ENCODE data around the gene EEFSEC. TPM values are rescaled to one million over a fixed set of nuclear protein-coding genes. Genes with fewer than 3 reads are reported as not detected.
A peak's percentile ranks its signal among the peaks of the same experiment; 100 is the strongest.

EEFSEC gene
- total RNA-seq, 1 experiment from 2014 or later = 10.6 TPM

DNA sequence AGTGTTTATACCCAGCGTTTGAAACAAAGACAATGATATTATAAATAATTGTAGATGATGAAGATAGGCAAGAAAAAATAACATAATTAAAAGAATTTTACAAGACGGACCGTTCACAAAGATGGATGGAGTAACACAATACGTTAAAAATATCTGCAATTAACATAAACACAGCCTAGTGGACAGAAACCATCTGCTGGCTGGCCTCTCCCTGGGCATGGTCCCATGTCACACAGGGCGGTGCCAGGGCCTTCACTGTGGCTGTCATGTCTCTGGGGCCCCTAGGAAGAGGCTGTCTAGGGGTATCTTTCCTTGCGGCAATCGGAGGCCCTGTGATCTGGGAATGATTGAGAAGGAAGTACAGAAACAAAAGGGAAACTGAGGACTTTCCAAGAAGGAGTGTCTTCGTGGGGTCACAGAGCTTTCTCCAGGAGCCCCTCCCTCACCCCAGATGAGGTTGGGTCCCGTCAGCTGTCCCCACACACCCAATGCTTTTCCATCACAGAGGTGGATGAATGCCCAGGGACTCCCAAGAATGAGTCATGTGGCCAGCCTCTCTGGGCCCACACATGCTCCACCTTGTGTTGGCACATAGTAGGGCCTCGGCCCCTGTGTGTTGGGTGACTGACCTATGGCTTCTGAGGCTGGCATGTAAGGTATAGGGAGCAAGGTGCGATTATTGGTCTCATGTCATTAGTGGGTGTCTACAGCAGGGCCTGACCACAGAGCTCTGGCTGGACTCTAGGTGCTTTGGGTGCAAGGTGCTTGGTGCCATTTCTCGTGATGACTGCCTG lies 226.3 kb downstream of the EEFSEC start:
- Histone ChIP-seq H3K4me3 (no peak overlapping the region), H3K4me1 (peaks cover 26% of the 10 kb centered on the region), H3K27me3 (no peaks in the 10 kb centered on the region), H3K9me3 (replicated peaks) (no peaks in the 10 kb centered on the region), H3K27ac (no peak overlapping the region), H3K36me3 (no peaks in the 10 kb centered on the region)
- DNase-seq = no peak

GRCh38 chr3:128380295-128380694 lies 227.0 kb downstream of the EEFSEC start:
- H3K27ac ChIP-seq = no peak overlapping the region
- H3K9me3 ChIP-seq (replicated peaks) = no peaks in the 10 kb centered on the region
- no peak for DNase-seq
- H3K4me3 ChIP-seq = no peak overlapping the region
- no peaks in the 10 kb centered on the region for H3K27me3 ChIP-seq
- H3K36me3 ChIP-seq = no peaks in the 10 kb centered on the region
- H3K4me1 ChIP-seq = peaks cover 26% of the 10 kb centered on the region

DNA sequence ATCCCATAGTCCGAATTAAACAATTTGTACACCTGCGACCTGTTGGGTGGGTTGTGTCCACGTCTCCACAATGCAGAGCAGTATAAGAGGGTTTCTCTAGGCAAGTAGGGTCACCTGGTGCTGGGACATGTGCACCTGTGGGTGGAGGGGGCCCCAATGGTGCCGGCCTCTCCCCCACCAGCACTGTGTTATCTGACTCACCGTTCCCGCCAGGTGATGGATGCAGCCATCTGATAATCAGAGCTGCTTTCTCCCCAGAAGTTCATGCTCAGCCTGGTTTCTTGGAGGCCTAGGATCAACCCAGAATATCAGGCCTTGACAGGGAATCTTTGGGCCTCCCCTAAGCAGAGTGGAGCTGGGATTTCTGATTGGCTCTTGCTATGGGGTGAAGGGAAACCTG lies 227.4 kb downstream of the EEFSEC start:
- Histone ChIP-seq H3K4me1 (peaks cover 26% of the 10 kb centered on the region), H3K27me3 (no peaks in the 10 kb centered on the region), H3K9me3 (replicated peaks) (no peaks in the 10 kb centered on the region)

DNA sequence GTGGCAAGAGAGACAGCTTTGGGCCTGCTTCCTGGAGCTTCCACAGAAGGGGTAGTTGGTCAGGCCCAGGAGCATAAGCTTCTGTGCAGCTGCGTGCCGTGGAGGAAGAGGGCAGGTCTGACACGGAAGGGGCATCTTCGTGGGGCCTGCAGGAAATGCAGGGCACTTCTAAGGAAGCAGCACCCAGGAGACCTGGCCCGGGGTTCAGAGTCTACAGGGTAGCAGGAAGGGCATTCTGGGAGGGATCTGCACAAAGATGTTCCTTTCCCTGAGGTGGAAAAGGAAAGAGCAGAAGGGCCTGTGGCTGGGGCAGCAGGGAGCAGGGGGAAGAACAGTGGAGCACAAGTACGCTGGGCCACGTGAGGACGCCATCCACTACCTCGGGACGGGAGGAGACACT lies 228.3 kb downstream of the EEFSEC start:
- Histone ChIP-seq H3K27ac (no peak overlapping the region), H3K36me3 (no peaks in the 10 kb centered on the region), H3K27me3 (no peaks in the 10 kb centered on the region), H3K9me3 (replicated peaks) (no peaks in the 10 kb centered on the region), H3K4me1 (peaks cover 26% of the 10 kb centered on the region), H3K4me3 (no peak overlapping the region)
- DNase-seq = no peak

More for the DNA sequence above, 227.4 kb downstream of the EEFSEC start:
- Histone ChIP-seq H3K36me3 (no peaks in the 10 kb centered on the region), H3K27ac (no peak overlapping the region), H3K4me3 (no peak overlapping the region)
- no peak for DNase-seq

GRCh38 chr3:128382221-128382807 lies 229.0 kb downstream of the EEFSEC start:
- H3K27ac ChIP-seq = no peak overlapping the region
- H3K4me1 ChIP-seq = peaks cover 26% of the 10 kb centered on the region
- no peak for DNase-seq
- H3K36me3 ChIP-seq = no peaks in the 10 kb centered on the region
- no peaks in the 10 kb centered on the region for H3K9me3 ChIP-seq (replicated peaks)
- no peaks in the 10 kb centered on the region for H3K27me3 ChIP-seq
- no peak overlapping the region for H3K4me3 ChIP-seq

DNA sequence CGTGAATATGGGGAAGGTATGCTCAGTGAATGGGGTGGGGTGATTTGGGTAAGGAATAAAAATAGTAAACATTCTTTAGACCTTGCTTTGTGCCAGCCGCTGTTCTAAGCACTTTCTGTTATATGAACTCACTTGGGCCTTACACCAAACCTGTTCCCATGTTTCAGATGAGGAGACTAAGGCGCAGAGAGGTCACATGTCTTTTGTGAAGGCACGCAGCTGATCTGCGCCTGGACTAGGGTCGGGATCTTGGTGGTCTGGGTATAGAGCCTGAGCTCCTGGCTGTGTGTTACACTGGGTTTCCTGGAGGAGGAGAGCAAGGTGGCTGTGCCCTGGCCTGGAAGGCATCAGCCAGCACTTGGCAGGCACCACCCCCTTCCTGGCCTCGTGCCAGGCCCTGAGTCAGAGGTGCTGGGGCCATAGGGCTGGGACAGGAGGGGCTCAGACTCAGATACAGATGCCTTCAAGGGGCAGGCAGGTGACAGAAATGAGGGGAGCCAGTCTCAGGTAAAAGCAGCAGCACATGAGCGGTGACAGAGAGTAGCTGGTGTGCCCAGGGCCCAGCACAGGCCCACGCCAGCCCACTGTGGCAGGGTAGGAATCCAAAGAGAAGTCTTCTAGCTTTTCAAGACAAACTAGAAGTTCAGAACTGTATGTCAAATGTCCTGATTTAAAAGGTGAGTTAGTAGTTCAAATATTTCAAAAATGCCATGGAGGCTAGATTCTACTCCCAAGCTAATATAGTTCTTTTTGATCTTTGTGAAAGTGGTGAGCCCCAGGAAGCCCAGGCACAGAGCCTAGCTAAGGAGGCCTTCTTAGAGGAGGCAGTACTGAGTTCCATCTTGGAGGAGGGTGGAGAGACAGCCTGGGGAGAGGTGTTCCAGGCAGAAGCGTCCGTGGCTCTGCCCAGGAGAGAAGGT lies 230.3 kb downstream of the EEFSEC start:
- Histone ChIP-seq H3K9me3 (replicated peaks) (no peaks in the 10 kb centered on the region), H3K36me3 (no peaks in the 10 kb centered on the region), H3K27me3 (no peaks in the 10 kb centered on the region), H3K4me3 (no peak overlapping the region), H3K4me1 (peaks cover 21% of the 10 kb centered on the region), H3K27ac (no peak overlapping the region)
- peak; percentile 73 to 80 for DNase-seq

GRCh38 chr3:128385080-128385832 lies 232.0 kb downstream of the EEFSEC start:
- no peak overlapping the region for H3K27ac ChIP-seq

DNA sequence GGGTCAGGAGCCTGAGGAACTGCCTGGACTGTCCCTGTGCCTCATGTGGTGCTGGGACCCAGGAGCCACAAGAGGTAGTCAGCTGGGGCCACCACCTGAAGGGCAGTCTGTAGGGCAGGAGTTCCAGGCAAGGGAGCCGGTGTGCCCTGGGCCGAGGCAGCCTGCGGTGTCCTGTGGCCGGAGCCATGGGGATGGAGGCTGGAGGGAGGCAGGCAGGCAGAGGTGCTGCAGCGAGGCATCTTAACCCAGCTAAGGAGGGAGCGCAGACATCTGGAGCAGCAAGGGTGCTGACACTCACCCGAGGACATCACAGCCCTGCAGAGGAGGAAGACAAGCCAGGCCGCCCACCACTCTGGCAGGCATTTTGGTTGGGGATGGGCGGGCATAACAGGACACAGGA lies 235.7 kb downstream of the EEFSEC start:
- Histone ChIP-seq H3K27me3 (no peaks in the 10 kb centered on the region), H3K4me3 (no peak overlapping the region)
- DNase-seq = no peak

More at GRCh38 chr3:128385080-128385832, 232.0 kb downstream of the EEFSEC start:
- Histone ChIP-seq H3K9me3 (replicated peaks) (no peaks in the 10 kb centered on the region), H3K36me3 (no peaks in the 10 kb centered on the region), H3K4me1 (peaks cover 9% of the 10 kb centered on the region), H3K4me3 (no peak overlapping the region), H3K27me3 (no peaks in the 10 kb centered on the region)
- no peak for DNase-seq

GRCh38 chr3:128390867-128391266 lies 237.6 kb downstream of the EEFSEC start:
- Histone ChIP-seq H3K4me3 (no peak overlapping the region), H3K9me3 (replicated peaks) (no peaks in the 10 kb centered on the region), H3K27ac (no peak overlapping the region), H3K27me3 (no peaks in the 10 kb centered on the region), H3K4me1 (no peaks in the 10 kb centered on the region), H3K36me3 (no peaks in the 10 kb centered on the region)
- DNase-seq = peak; percentile 51

More for the DNA sequence above, 235.7 kb downstream of the EEFSEC start:
- Histone ChIP-seq H3K27ac (no peak overlapping the region), H3K4me1 (peaks cover under 1% of the 10 kb centered on the region), H3K36me3 (no peaks in the 10 kb centered on the region), H3K9me3 (replicated peaks) (no peaks in the 10 kb centered on the region)

DNA sequence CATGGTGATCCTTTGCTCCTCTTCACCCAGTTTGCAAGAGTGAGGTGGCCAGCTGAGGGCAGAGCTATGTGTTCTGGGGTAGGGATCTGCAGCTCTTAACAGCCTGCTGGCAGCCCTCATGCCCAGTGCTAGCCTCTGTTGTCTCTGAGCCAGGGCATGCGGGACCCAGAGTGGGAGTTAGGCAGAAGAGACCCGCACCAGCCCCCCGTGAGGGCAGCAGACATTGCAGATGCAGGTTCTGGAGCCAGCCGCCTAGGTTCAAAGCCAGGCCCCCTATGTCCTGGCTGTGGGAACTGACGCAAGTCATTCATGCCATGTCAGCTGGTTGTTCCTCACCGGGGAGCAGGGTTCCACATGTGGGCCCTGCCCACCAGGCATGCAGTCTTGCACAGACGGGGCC lies 238.7 kb downstream of the EEFSEC start:
- no peak overlapping the region for H3K4me3 ChIP-seq
- H3K27me3 ChIP-seq = no peaks in the 10 kb centered on the region
- peaks cover 5% of the 10 kb centered on the region for H3K4me1 ChIP-seq
- DNase-seq = no peak
- no peaks in the 10 kb centered on the region for H3K9me3 ChIP-seq (replicated peaks)
- no peaks in the 10 kb centered on the region for H3K36me3 ChIP-seq
- H3K27ac ChIP-seq = no peak overlapping the region

DNA sequence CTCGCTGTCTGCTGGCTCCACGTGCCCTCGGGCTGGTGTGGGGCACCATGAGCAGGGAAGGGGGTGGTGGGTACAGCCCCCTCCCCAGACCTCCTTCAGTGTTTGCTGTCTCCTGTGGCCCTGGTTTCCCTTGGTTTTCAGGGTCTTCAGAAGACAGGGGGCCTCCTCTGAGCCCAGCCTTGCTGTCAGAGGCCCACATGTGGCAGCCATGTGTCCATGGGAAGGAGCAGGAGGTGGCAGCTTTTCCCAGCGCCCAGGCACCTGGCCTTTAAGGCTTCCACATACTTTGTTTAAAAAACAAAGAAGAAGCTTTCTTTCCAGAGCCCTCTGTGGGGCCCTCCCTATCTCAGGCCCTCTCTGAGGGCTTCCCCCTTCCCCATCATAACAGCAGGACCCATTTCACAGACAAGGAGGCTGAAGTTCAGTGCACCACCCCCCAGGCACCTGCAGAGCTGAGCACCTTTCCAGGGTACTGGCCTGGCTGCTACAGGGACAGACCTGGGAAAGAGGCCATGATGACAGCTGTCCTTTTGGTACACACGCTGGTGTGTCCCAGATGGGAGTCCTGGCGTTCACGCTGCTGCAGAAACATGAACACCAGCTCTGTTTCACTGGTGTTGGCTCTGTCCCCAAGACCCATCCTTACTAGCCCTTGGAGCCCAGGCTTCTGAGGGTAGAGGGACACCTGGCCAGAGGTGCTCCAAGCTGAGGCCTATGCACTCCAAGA lies 239.7 kb downstream of the EEFSEC start:
- H3K4me1 ChIP-seq = peaks cover 14% of the 10 kb centered on the region
- no peak for DNase-seq
- no peaks in the 10 kb centered on the region for H3K27me3 ChIP-seq
- H3K9me3 ChIP-seq (replicated peaks) = no peaks in the 10 kb centered on the region
- H3K27ac ChIP-seq = no peak overlapping the region
- no peak overlapping the region for H3K4me3 ChIP-seq
- no peaks in the 10 kb centered on the region for H3K36me3 ChIP-seq

GRCh38 chr3:128394033-128394432 lies 240.8 kb downstream of the EEFSEC start:
- Histone ChIP-seq H3K27ac (no peak overlapping the region), H3K4me3 (no peak overlapping the region), H3K36me3 (no peaks in the 10 kb centered on the region), H3K27me3 (no peaks in the 10 kb centered on the region), H3K9me3 (replicated peaks) (no peaks in the 10 kb centered on the region), H3K4me1 (peaks cover 23% of the 10 kb centered on the region)
- no peak for DNase-seq

DNA sequence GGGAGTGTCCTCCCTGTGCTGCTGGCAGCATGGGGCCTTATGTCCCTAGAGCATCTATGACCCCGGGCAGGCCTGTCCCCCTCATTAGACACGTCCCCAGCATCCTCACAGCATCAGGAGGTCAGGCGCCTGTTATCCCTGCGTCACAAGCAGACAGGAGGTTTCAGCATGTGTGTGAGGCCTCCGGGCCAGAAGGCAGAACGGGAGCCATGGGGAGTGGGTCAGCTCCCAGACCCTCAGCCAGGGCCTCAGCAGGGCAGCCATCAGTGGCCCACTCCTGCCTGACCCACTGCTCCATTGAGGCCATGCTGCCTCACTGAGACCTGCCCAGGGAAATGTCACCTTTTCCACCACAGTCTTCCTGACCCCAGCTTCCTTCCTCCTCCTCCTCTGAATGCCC lies 241.8 kb downstream of the EEFSEC start:
- no peak for DNase-seq
- H3K4me1 ChIP-seq = peaks cover 24% of the 10 kb centered on the region
- no peaks in the 10 kb centered on the region for H3K36me3 ChIP-seq
- no peak overlapping the region for H3K27ac ChIP-seq
- H3K4me3 ChIP-seq = no peak overlapping the region
- no peaks in the 10 kb centered on the region for H3K9me3 ChIP-seq (replicated peaks)
- no peaks in the 10 kb centered on the region for H3K27me3 ChIP-seq
